GM23338 (cell line): ENCODE measurements around the gene DGKB. TPM values are rescaled to one million over a fixed set of nuclear protein-coding genes. Genes with fewer than 3 reads are reported as not detected.
A peak's percentile ranks its signal among the peaks of the same experiment; 100 is the strongest.

Source experiments
- ATAC-seq: fragments of 200-7000 bp; cut with Tn5 transposase; 3 replicates; pipeline ENCODE4 v1.9.1; 2020
- DNase-seq: peaks from one replicate; pipeline ENCODE4 v3.0.0-alpha.2; 2015; ENCODE audit warnings: low spot score
- H2AFZ ChIP-seq: fragments of 200-600 bp; sonication (generic); 2 replicates; pipeline ENCODE4 v1.8.0; 2016; ENCODE audit warnings: antibody characterized with exemption, mild to moderate bottlenecking, moderate library complexity
- H3F3A ChIP-seq: fragments of 200-600 bp; sonication (generic); replicated peaks from 2 replicates; pipeline ENCODE4 v1.8.0; 2017; ENCODE audit warnings: antibody characterized with exemption, mixed run types, low read depth
- H3K27ac ChIP-seq: fragments of 200-600 bp; sonication (generic); 2 replicates; pipeline ENCODE4 v1.6.1; 2016; ENCODE audit warnings: low read depth
- H3K27me3 ChIP-seq: fragments of 200-600 bp; sonication (generic); 2 replicates; pipeline ENCODE4 v1.8.0; 2016; ENCODE audit warnings: mild to moderate bottlenecking, mixed run types, moderate library complexity; ENCODE audit not compliant: insufficient read depth
- H3K36me3 ChIP-seq: fragments of 200-600 bp; sonication (generic); 2 replicates; pipeline ENCODE4 v1.8.0; 2016; ENCODE audit warnings: mild to moderate bottlenecking; ENCODE audit not compliant: insufficient read depth
- H3K4me1 ChIP-seq: fragments of 200-600 bp; sonication (generic); 2 replicates; pipeline ENCODE4 v1.8.0; 2016; ENCODE audit warnings: mild to moderate bottlenecking, moderate library complexity; ENCODE audit not compliant: insufficient read depth
- H3K4me2 ChIP-seq: fragments of 200-600 bp; sonication (generic); 2 replicates; pipeline ENCODE4 v1.7.1; 2017; ENCODE audit warnings: mixed run types
- H3K4me3 ChIP-seq: fragments of 200-600 bp; sonication (generic); 2 replicates; pipeline ENCODE4 v1.6.1; 2016; ENCODE audit warnings: mixed run types
- H3K79me2 ChIP-seq: fragments of 200-600 bp; sonication (generic); replicated peaks from 2 replicates; pipeline ENCODE4 v1.8.0; 2017; ENCODE audit warnings: mild to moderate bottlenecking; ENCODE audit not compliant: insufficient read depth
- H3K9me2 ChIP-seq: fragments of 200-600 bp; sonication (generic); 2 replicates; pipeline ENCODE4 v1.8.0; 2017; ENCODE audit not compliant: insufficient read depth
- H4K20me1 ChIP-seq: fragments of 200-600 bp; sonication (generic); replicated peaks from 2 replicates; pipeline ENCODE4 v1.8.0; 2017; ENCODE audit warnings: mild to moderate bottlenecking; ENCODE audit not compliant: insufficient read depth
- H3K27ac Mint-ChIP-seq: 2 replicates; pipeline ENCODE4 v1.8.0; 2020; ENCODE audit warnings: inconsistent platforms, mild to moderate bottlenecking, moderate library complexity, mixed read lengths
- H3K27me3 Mint-ChIP-seq: 3 replicates; pipeline ENCODE4 v1.8.0; 2022; ENCODE audit warnings: low read depth, mild to moderate bottlenecking, moderate library complexity, mixed read lengths, inconsistent platforms; ENCODE audit not compliant: insufficient read depth, poor library complexity
- H3K36me3 Mint-ChIP-seq: 3 replicates; pipeline ENCODE4 v1.8.0; 2021; ENCODE audit warnings: low read depth, mild to moderate bottlenecking, inconsistent platforms, moderate library complexity, mixed read lengths
- H3K4me1 Mint-ChIP-seq: 3 replicates; pipeline ENCODE4 v1.8.0; 2020; ENCODE audit warnings: mild to moderate bottlenecking, inconsistent platforms, mixed read lengths
- H3K4me3 Mint-ChIP-seq: 3 replicates; pipeline ENCODE4 v1.8.0; 2021; ENCODE audit warnings: moderate library complexity, mild to moderate bottlenecking, inconsistent platforms, mixed read lengths
- H3K9me3 Mint-ChIP-seq: 3 replicates; pipeline ENCODE4 v1.8.0; 2020; ENCODE audit warnings: moderate library complexity, mild to moderate bottlenecking, inconsistent platforms, mixed read lengths
- CREB1 ChIP-seq: fragments of 250-450 bp; sonication (Bioruptor Pico); IDR thresholded peaks from 2 replicates; pipeline ENCODE4 v1.5.0; 2020; ENCODE audit warnings: low read depth, mild to moderate bottlenecking, moderate library complexity
- EZH2 ChIP-seq: fragments of 200-600 bp; sonication (generic); IDR thresholded peaks from one replicate; pipeline ENCODE4 v1.8.0; 2017; ENCODE audit warnings: antibody characterized with exemption, mild to moderate bottlenecking, low read depth; ENCODE audit not compliant: unreplicated experiment
- EZH2phosphoT487 ChIP-seq: fragments of 200-600 bp; sonication (generic); IDR thresholded peaks from one replicate; pipeline ENCODE4 v1.8.1; 2018; ENCODE audit warnings: antibody characterized with exemption; ENCODE audit not compliant: unreplicated experiment
- JUNB ChIP-seq: IDR thresholded peaks from one replicate; pipeline ENCODE4 v1.6.1; 2016; ENCODE audit warnings: antibody characterized with exemption; ENCODE audit not compliant: unreplicated experiment
- NANOG ChIP-seq: IDR thresholded peaks from 2 replicates; pipeline ENCODE4 v1.6.1; 2016; ENCODE audit warnings: antibody characterized with exemption, borderline replicate concordance
- POLR2AphosphoS5 ChIP-seq: IDR thresholded peaks from 2 replicates; pipeline ENCODE4 v1.6.1; 2016; ENCODE audit warnings: antibody characterized with exemption, low read depth
- STAT1 ChIP-seq: IDR thresholded peaks from one replicate; pipeline ENCODE4 v1.6.1; 2016; ENCODE audit warnings: antibody characterized with exemption; ENCODE audit not compliant: unreplicated experiment
- ZNF114 ChIP-seq: fragments of 250-450 bp; sonication (Bioruptor Pico); IDR thresholded peaks from 2 replicates; pipeline ENCODE4 v1.5.0; 2020; ENCODE audit warnings: mild to moderate bottlenecking, moderate library complexity
- ZNF331 ChIP-seq: fragments of 250-450 bp; sonication (Bioruptor Pico); IDR thresholded peaks from 2 replicates; pipeline ENCODE4 v1.5.0; 2020; ENCODE audit warnings: low read depth, mild to moderate bottlenecking, moderate library complexity
- polyA plus RNA-seq: library from polyadenylated mRNA; unstranded; fragments of >200 nt; fragmentation: Nextera tagmentation; extraction: Ambion mirVana; gene quantifications from 2 replicates; pipeline ENCODE4 v1.2.1, GENCODE V29; 2016
- total RNA-seq: library from RNA; depleted of rRNA; stranded (reverse); fragments of >200 nt; shearing (Covaris generic); gene quantifications from 2 replicates; pipeline ENCODE4 v1.2.3, GENCODE V29; 2014
- TF ChIP-seq, protein P1 (sequence below): IDR thresholded peaks from 2 replicates; pipeline ENCODE4 v1.6.1; 2016; ENCODE audit warnings: antibody characterized with exemption
- TF ChIP-seq, protein P2 (sequence below), 2 experiments: fragments of 200-600 bp in 1 of 2; sonication (generic) in 1 of 2; conservative IDR thresholded peaks; 2 replicates each; pipeline versions ENCODE4 v1.5.1 to v1.6.1; 2016 to 2017; ENCODE audit warnings: antibody characterized with exemption in 2 of 2, low read depth in 2 of 2, mild to moderate bottlenecking in 2 of 2, moderate library complexity in 1 of 2
- TF ChIP-seq, protein P3 (sequence below): IDR thresholded peaks from one replicate; pipeline ENCODE4 v1.6.1; 2018; ENCODE audit warnings: antibody characterized with exemption; ENCODE audit not compliant: unreplicated experiment
- TF ChIP-seq, protein P4 (sequence below): fragments of 250-450 bp; sonication (Bioruptor Pico); IDR thresholded peaks from 2 replicates; pipeline ENCODE4 v1.5.0; 2020; ENCODE audit warnings: mild to moderate bottlenecking, moderate library complexity

The DGKB gene
- total and polyA plus RNA-seq, 2 experiments from 2014 or later, result 4.8 to 11.5 TPM

DNA sequence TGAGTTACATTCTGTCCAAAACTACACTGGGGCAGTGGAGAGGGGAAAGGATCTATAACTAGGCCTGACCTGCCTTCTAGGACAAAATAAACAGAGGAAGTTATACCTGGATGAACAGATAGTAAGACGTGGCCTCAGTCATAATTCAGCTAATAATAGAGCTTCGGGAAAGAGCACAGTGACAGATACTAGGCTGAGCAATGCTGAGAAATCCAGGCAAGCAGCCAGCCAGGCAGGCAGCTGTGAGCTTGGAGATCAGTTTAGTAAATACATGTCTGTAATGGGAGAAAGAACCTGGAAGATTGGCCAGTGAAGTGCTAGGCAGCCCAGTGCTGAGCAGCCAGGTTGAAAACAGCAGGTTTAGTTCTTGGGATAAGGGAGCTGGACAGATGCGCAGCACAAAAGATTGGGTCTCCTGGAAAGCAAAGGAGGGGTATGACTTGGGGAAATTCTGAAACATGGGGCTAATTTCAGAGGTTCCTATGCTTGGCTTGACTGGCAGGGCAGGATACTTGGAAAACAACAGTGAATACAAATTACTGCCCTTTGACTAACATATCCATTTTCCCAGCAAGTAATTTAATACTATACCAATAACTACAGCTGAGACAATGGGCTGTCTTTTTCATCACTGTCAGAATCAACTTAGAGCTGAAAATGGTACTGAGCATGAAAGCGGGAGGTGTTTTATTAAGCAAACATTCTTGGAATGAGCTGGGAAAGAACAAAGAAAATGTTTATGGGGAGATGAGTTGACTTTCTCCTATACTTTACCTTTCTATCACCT, 140.8 kb downstream of the DGKB start:
- no peak for DNase-seq
- Mint-ChIP-seq H3K36me3 (no peaks in the 10 kb centered on the region), H3K27me3 (peaks cover 5% of the 10 kb centered on the region)

More for the DNA sequence above, 140.8 kb downstream of the DGKB start:
- no peak overlapping the region for H3K4me3 Mint-ChIP-seq
- Histone ChIP-seq H3K4me1 (no peaks in the 10 kb centered on the region), H4K20me1 (no peaks in the 10 kb centered on the region), H3K4me3 (no peak overlapping the region), H3K36me3 (no peaks in the 10 kb centered on the region), H3K79me2 (no peaks in the 10 kb centered on the region), H3F3A (no peaks in the 10 kb centered on the region), H2AFZ (peak overlapping the region; percentile 30; the same call in 1 of the 2 replicates), H3K9me2 (no peaks in the 10 kb centered on the region), H3K27me3 (no peaks in the 10 kb centered on the region), H3K4me2 (no peak overlapping the region), H3K27ac (no peak overlapping the region)
- TF ChIP-seq, protein P1, sequence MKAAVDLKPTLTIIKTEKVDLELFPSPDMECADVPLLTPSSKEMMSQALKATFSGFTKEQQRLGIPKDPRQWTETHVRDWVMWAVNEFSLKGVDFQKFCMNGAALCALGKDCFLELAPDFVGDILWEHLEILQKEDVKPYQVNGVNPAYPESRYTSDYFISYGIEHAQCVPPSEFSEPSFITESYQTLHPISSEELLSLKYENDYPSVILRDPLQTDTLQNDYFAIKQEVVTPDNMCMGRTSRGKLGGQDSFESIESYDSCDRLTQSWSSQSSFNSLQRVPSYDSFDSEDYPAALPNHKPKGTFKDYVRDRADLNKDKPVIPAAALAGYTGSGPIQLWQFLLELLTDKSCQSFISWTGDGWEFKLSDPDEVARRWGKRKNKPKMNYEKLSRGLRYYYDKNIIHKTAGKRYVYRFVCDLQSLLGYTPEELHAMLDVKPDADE, result no peak
- TF ChIP-seq ZNF114 (CRISPR knock-in tag) (no peak), EZH2 (no peak), EZH2phosphoT487 (no peak), STAT1 (no peak), NANOG (no peak), POLR2AphosphoS5 (no peak), JUNB (no peak), ZNF331 (CRISPR knock-in tag) (no peak), CREB1 (CRISPR knock-in tag) (no peak)
- TF ChIP-seq, protein P2, sequence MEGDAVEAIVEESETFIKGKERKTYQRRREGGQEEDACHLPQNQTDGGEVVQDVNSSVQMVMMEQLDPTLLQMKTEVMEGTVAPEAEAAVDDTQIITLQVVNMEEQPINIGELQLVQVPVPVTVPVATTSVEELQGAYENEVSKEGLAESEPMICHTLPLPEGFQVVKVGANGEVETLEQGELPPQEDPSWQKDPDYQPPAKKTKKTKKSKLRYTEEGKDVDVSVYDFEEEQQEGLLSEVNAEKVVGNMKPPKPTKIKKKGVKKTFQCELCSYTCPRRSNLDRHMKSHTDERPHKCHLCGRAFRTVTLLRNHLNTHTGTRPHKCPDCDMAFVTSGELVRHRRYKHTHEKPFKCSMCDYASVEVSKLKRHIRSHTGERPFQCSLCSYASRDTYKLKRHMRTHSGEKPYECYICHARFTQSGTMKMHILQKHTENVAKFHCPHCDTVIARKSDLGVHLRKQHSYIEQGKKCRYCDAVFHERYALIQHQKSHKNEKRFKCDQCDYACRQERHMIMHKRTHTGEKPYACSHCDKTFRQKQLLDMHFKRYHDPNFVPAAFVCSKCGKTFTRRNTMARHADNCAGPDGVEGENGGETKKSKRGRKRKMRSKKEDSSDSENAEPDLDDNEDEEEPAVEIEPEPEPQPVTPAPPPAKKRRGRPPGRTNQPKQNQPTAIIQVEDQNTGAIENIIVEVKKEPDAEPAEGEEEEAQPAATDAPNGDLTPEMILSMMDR (conservative IDR thresholded peaks at IDR 0.05; ENCODE audit: low read depth in 2 of 2), result no peak
- TF ChIP-seq, protein P3, sequence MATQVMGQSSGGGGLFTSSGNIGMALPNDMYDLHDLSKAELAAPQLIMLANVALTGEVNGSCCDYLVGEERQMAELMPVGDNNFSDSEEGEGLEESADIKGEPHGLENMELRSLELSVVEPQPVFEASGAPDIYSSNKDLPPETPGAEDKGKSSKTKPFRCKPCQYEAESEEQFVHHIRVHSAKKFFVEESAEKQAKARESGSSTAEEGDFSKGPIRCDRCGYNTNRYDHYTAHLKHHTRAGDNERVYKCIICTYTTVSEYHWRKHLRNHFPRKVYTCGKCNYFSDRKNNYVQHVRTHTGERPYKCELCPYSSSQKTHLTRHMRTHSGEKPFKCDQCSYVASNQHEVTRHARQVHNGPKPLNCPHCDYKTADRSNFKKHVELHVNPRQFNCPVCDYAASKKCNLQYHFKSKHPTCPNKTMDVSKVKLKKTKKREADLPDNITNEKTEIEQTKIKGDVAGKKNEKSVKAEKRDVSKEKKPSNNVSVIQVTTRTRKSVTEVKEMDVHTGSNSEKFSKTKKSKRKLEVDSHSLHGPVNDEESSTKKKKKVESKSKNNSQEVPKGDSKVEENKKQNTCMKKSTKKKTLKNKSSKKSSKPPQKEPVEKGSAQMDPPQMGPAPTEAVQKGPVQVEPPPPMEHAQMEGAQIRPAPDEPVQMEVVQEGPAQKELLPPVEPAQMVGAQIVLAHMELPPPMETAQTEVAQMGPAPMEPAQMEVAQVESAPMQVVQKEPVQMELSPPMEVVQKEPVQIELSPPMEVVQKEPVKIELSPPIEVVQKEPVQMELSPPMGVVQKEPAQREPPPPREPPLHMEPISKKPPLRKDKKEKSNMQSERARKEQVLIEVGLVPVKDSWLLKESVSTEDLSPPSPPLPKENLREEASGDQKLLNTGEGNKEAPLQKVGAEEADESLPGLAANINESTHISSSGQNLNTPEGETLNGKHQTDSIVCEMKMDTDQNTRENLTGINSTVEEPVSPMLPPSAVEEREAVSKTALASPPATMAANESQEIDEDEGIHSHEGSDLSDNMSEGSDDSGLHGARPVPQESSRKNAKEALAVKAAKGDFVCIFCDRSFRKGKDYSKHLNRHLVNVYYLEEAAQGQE, result no peak
- TF ChIP-seq, protein P4, sequence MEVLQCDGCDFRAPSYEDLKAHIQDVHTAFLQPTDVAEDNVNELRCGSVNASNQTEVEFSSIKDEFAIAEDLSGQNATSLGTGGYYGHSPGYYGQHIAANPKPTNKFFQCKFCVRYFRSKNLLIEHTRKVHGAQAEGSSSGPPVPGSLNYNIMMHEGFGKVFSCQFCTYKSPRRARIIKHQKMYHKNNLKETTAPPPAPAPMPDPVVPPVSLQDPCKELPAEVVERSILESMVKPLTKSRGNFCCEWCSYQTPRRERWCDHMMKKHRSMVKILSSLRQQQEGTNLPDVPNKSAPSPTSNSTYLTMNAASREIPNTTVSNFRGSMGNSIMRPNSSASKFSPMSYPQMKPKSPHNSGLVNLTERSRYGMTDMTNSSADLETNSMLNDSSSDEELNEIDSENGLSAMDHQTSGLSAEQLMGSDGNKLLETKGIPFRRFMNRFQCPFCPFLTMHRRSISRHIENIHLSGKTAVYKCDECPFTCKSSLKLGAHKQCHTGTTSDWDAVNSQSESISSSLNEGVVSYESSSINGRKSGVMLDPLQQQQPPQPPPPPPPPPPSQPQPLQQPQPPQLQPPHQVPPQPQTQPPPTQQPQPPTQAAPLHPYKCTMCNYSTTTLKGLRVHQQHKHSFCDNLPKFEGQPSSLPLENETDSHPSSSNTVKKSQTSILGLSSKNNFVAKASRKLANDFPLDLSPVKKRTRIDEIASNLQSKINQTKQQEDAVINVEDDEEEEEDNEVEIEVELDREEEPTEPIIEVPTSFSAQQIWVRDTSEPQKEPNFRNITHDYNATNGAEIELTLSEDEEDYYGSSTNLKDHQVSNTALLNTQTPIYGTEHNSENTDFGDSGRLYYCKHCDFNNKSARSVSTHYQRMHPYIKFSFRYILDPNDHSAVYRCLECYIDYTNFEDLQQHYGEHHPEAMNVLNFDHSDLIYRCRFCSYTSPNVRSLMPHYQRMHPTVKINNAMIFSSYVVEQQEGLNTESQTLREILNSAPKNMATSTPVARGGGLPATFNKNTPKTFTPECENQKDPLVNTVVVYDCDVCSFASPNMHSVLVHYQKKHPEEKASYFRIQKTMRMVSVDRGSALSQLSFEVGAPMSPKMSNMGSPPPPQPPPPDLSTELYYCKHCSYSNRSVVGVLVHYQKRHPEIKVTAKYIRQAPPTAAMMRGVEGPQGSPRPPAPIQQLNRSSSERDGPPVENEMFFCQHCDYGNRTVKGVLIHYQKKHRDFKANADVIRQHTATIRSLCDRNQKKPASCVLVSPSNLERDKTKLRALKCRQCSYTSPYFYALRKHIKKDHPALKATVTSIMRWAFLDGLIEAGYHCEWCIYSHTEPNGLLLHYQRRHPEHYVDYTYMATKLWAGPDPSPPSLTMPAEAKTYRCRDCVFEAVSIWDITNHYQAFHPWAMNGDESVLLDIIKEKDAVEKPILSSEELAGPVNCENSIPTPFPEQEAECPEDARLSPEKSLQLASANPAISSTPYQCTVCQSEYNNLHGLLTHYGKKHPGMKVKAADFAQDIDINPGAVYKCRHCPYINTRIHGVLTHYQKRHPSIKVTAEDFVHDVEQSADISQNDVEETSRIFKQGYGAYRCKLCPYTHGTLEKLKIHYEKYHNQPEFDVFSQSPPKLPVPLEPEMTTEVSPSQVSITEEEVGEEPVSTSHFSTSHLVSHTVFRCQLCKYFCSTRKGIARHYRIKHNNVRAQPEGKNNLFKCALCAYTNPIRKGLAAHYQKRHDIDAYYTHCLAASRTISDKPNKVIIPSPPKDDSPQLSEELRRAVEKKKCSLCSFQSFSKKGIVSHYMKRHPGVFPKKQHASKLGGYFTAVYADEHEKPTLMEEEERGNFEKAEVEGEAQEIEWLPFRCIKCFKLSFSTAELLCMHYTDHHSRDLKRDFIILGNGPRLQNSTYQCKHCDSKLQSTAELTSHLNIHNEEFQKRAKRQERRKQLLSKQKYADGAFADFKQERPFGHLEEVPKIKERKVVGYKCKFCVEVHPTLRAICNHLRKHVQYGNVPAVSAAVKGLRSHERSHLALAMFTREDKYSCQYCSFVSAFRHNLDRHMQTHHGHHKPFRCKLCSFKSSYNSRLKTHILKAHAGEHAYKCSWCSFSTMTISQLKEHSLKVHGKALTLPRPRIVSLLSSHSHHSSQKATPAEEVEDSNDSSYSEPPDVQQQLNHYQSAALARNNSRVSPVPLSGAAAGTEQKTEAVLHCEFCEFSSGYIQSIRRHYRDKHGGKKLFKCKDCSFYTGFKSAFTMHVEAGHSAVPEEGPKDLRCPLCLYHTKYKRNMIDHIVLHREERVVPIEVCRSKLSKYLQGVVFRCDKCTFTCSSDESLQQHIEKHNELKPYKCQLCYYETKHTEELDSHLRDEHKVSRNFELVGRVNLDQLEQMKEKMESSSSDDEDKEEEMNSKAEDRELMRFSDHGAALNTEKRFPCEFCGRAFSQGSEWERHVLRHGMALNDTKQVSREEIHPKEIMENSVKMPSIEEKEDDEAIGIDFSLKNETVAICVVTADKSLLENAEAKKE (CRISPR knock-in tag), result no peak
- no peak; the same call in 2 of the 3 replicates for ATAC-seq
- peak overlapping the region; percentile 60 for H3K27ac Mint-ChIP-seq
- peaks cover 12% of the 10 kb centered on the region for H3K4me1 Mint-ChIP-seq
- no peaks in the 10 kb centered on the region for H3K9me3 Mint-ChIP-seq
